HEK293 (cell line): ENCODE measurements around the gene TMEM256.

Experiments used
- CTCF ChIA-PET: fragments of 350-600 bp; formaldehyde crosslinking; extraction: SDS; loops from one replicate; lab custom pipeline; 2021; ENCODE audit warnings: antibody characterized with exemption; lab: Yijun Ruan, JAX
- POLR2A ChIA-PET: fragments of 300-600 bp; formaldehyde crosslinking; extraction: SDS; loops from one replicate; lab custom pipeline; 2020; ENCODE audit warnings: antibody characterized with exemption, inconsistent platforms; lab: Yijun Ruan, JAX
- H3K27ac ChIP-seq: fragments of 200-500 bp; sonication (Bioruptor generic); 2 replicates; pipeline ENCODE4 v1.5.1; 2014; ENCODE audit warnings: low read depth, low read length, control low read depth, inconsistent platforms; ENCODE audit errors: extremely low read depth
- H3K36me3 ChIP-seq, 2 experiments: fragments of 200-500 bp in 1 of 2; sonication (Bioruptor generic) in 1 of 2; 1 replicate in 1 of 2; 2 replicates in 1 of 2; pipeline ENCODE4 v1.5.1; 2014 to 2017; ENCODE audit warnings: inconsistent platforms in 2 of 2, low read length in 2 of 2; ENCODE audit not compliant: control insufficient read depth in 2 of 2, insufficient read depth in 1 of 2
- H3K4me1 ChIP-seq: fragments of 200-500 bp; sonication (Bioruptor generic); 2 replicates; pipeline ENCODE4 v1.5.1; 2014; ENCODE audit warnings: mild to moderate bottlenecking, low read length, inconsistent platforms; ENCODE audit not compliant: control insufficient read depth, insufficient read depth
- H3K4me3 ChIP-seq: 2 replicates; pipeline ENCODE4 v1.5.1; 2011; ENCODE audit warnings: low read depth, mild to moderate bottlenecking, control low read depth, low read length, moderate library complexity
- H3K9me3 ChIP-seq: fragments of 200-500 bp; sonication (Bioruptor generic); 2 replicates; pipeline ENCODE4 v1.5.1; 2014; ENCODE audit warnings: low read depth, low read length, inconsistent platforms; ENCODE audit not compliant: control insufficient read depth, insufficient read depth
- ATF2 ChIP-seq: fragments of 450-650 bp; formaldehyde crosslinking; IDR thresholded peaks from 2 replicates; pipeline ENCODE4 v1.5.1; 2016; ENCODE audit warnings: missing biosample characterization, missing genetic modification characterization, low read depth
- HOXA7 ChIP-seq: sonication (generic); formaldehyde crosslinking; IDR thresholded peaks from 2 replicates; pipeline ENCODE4 v1.8.1; 2022; ENCODE audit warnings: missing genetic modification reagents, borderline replicate concordance
- PATZ1 ChIP-seq: fragments of 450-650 bp; formaldehyde crosslinking; IDR thresholded peaks from 2 replicates; pipeline ENCODE4 v1.5.1; 2016; ENCODE audit warnings: missing biosample characterization, missing genetic modification characterization
- PRDM10 ChIP-seq: fragments of 450-650 bp; formaldehyde crosslinking; IDR thresholded peaks from 2 replicates; pipeline ENCODE4 v1.5.1; 2016; ENCODE audit warnings: missing biosample characterization, missing genetic modification characterization
- ZBTB1 ChIP-seq: fragments of 450-650 bp; formaldehyde crosslinking; IDR thresholded peaks from 2 replicates; pipeline ENCODE4 v1.5.1; 2016; ENCODE audit warnings: missing biosample characterization, missing genetic modification characterization
- ZBTB20 ChIP-seq: fragments of 450-650 bp; formaldehyde crosslinking; IDR thresholded peaks from 2 replicates; pipeline ENCODE4 v1.5.1; 2016; ENCODE audit warnings: missing biosample characterization, missing genetic modification characterization
- ZBTB44 ChIP-seq: fragments of 450-650 bp; IDR thresholded peaks from 2 replicates; pipeline ENCODE4 v1.5.1; 2018; ENCODE audit warnings: missing biosample characterization, mild to moderate bottlenecking, missing genetic modification characterization
- ZBTB48 ChIP-seq: fragments of 450-650 bp; formaldehyde crosslinking; IDR thresholded peaks from 2 replicates; pipeline ENCODE4 v1.5.1; 2016; ENCODE audit warnings: missing biosample characterization, missing genetic modification characterization
- ZBTB7A ChIP-seq: fragments of 450-650 bp; formaldehyde crosslinking; IDR thresholded peaks from 2 replicates; pipeline ENCODE4 v1.5.1; 2016; ENCODE audit warnings: low read depth, missing biosample characterization, missing genetic modification characterization
- ZFHX2 ChIP-seq: fragments of 450-650 bp; formaldehyde crosslinking; conservative IDR thresholded peaks from 2 replicates; pipeline ENCODE4 v1.5.1; 2016; ENCODE audit warnings: missing biosample characterization, missing genetic modification characterization
- ZNF155 ChIP-seq: fragments of 450-650 bp; formaldehyde crosslinking; IDR thresholded peaks from 2 replicates; pipeline ENCODE4 v1.5.1; 2016; ENCODE audit warnings: missing biosample characterization, missing genetic modification characterization
- ZNF394 ChIP-seq: fragments of 450-650 bp; formaldehyde crosslinking; IDR thresholded peaks from 2 replicates; pipeline ENCODE4 v1.5.1; 2016; ENCODE audit warnings: missing biosample characterization, missing genetic modification characterization, mild to moderate bottlenecking, moderate library complexity, borderline replicate concordance
- ZNF423 ChIP-seq: fragments of 450-650 bp; formaldehyde crosslinking; IDR thresholded peaks from 2 replicates; pipeline ENCODE4 v1.5.1; 2016; ENCODE audit warnings: missing biosample characterization, missing genetic modification characterization
- ZNF426 ChIP-seq: fragments of 450-650 bp; formaldehyde crosslinking; IDR thresholded peaks from 2 replicates; pipeline ENCODE4 v1.5.1; 2017; ENCODE audit warnings: missing biosample characterization, missing genetic modification characterization, mild to moderate bottlenecking, inconsistent platforms, moderate library complexity
- ZNF548 ChIP-seq: fragments of 450-650 bp; formaldehyde crosslinking; IDR thresholded peaks from 2 replicates; pipeline ENCODE4 v1.5.1; 2016; ENCODE audit warnings: missing biosample characterization, missing genetic modification characterization
- ZNF555 ChIP-seq: fragments of 450-650 bp; formaldehyde crosslinking; conservative IDR thresholded peaks from 2 replicates; pipeline ENCODE4 v1.5.1; 2017; ENCODE audit warnings: missing biosample characterization, mild to moderate bottlenecking, missing genetic modification characterization, inconsistent platforms
- ZNF645 ChIP-seq: fragments of 450-650 bp; formaldehyde crosslinking; IDR thresholded peaks from 2 replicates; pipeline ENCODE4; 2016; ENCODE audit warnings: missing biosample characterization, missing genetic modification characterization
- ZNF658 ChIP-seq: fragments of 450-650 bp; formaldehyde crosslinking; IDR thresholded peaks from 2 replicates; pipeline ENCODE4; 2016; ENCODE audit warnings: missing biosample characterization, missing genetic modification characterization
- ZNF692 ChIP-seq: fragments of 450-650 bp; formaldehyde crosslinking; IDR thresholded peaks from 2 replicates; pipeline ENCODE4 v1.5.1; 2016; ENCODE audit warnings: missing biosample characterization, missing genetic modification characterization
- ZNF704 ChIP-seq: fragments of 450-650 bp; formaldehyde crosslinking; IDR thresholded peaks from 2 replicates; pipeline ENCODE4 v1.5.1; 2016; ENCODE audit warnings: missing biosample characterization, missing genetic modification characterization
- ZNF76 ChIP-seq: fragments of 450-650 bp; formaldehyde crosslinking; IDR thresholded peaks from 2 replicates; pipeline ENCODE4; 2016; ENCODE audit warnings: low read depth, missing biosample characterization, missing genetic modification characterization, borderline replicate concordance
- ZNF830 ChIP-seq: fragments of 450-650 bp; IDR thresholded peaks from 2 replicates; pipeline ENCODE4 v1.5.0; 2018; ENCODE audit warnings: missing biosample characterization, missing genetic modification characterization, low read depth, mild to moderate bottlenecking, moderate library complexity
- ZXDB ChIP-seq: fragments of 450-650 bp; formaldehyde crosslinking; IDR thresholded peaks from 2 replicates; pipeline ENCODE4 v1.5.1; 2016; ENCODE audit warnings: missing biosample characterization, missing genetic modification characterization

The TMEM256 gene

GRCh38 chr17:7403043-7403726 is 712 bp downstream of the TMEM256 start:
- Histone ChIP-seq H3K4me1 (peaks cover 8% of the 10 kb centered on the region), H3K4me3 (peak overlapping the region; percentile 83), H3K27ac (peak overlapping the region; percentile 81), H3K36me3 (peaks cover 6 to 7% of the 10 kb centered on the region in 2 experiments; a peak in 2 of 3 replicates), H3K9me3 (no peaks in the 10 kb centered on the region)
- POLR2A ChIA-PET, result interaction anchor here (0.5 to 3.2 kb wide), 43 partner anchors 8 to 530 kb away, joined by 3 to 67 read pairs (median 6); partner anchors contain the start of genes ACADVL, ATP1B2, CD68 and CHRNB1
- CTCF ChIA-PET, result interaction anchor here (0.6 to 2.7 kb wide), 7 partner anchors 9 to 314 kb away, joined by 3 to 21 read pairs (median 4); partner anchors contain the start of genes PLSCR3 and TMEM102
- TF ChIP-seq ZNF548 (no peak), ZFHX2 (tag by site-specific recombination) (0 out of 2 replicates have a peak, but pooled peaks have one; percentile 10), ZNF394 (tag by site-specific recombination) (no peak), ZBTB1 (tag by site-specific recombination) (no peak), ZNF155 (no peak), PATZ1 (peak; percentile 74), ZBTB20 (tag by site-specific recombination) (peak; percentile 35; the same call in 1 of the 2 replicates), ZNF555 (no peak), PRDM10 (tag by site-specific recombination) (no peak), ZBTB44 (tag by site-specific recombination) (no peak), ZNF76 (tag by site-specific recombination) (0 out of 2 replicates have a peak, but pooled peaks have one; percentile 31), ZNF423 (no peak), ZNF704 (tag by site-specific recombination) (no peak), ZBTB48 (tag by site-specific recombination) (0 out of 2 replicates have a peak, but pooled peaks have one; percentile 62), ZNF426 (tag by site-specific recombination) (no peak), ZNF645 (tag by site-specific recombination) (no peak), ZXDB (tag by site-specific recombination) (no peak), ZNF658 (no peak), HOXA7 (CRISPR knock-in tag) (no peak), ZNF830 (tag by site-specific recombination) (no peak), ATF2 (tag by site-specific recombination) (no peak), ZBTB7A (tag by site-specific recombination) (0 out of 2 replicates have a peak, but pooled peaks have one; percentile 20), ZNF692 (tag by site-specific recombination) (no peak)
